Esophagus squamous epithelium (tissue), 4 donors: Measurements from ENCODE around the gene EEF1E1.

ENCODE experiments used
- CTCF ChIP-seq, 6 experiments: fragments of 450-650 bp in 4 of 6; fragments of 200-600 bp in 2 of 6; sonication (generic) in 2 of 6; IDR thresholded peaks; one replicate each; pipeline ENCODE4 v1.5.1; 2016 to 2019; ENCODE audit warnings: antibody characterized with exemption in 6 of 6, mild to moderate bottlenecking in 4 of 6, moderate library complexity in 4 of 6
- POLR2A ChIP-seq, 4 donors: fragments of 450-650 bp; IDR thresholded peaks; one replicate each; pipeline ENCODE4 v1.6.1; 2017; ENCODE audit warnings: antibody characterized with exemption in 4 of 4, mild to moderate bottlenecking in 4 of 4, moderate library complexity in 3 of 4

DNA sequence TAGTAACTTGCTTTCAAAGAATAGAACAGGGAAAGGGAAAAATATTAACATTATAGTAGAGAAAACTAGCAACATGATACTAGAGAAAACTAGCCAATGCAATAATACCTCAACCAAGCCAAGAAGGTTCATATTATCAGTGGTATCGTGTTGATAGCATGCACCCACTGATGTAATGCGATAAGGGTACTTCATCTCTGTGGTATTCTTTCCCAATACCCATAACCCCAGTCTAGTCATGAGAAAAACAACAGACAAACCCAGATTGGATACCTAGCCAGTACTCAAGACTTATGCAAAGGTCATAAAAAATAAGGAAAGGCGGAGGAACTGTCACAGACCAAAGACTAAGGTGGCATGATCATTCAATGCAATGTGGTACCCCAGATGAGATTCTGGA, 59.1 kb downstream of the EEF1E1 start:
- TF ChIP-seq CTCF (IDR thresholded peaks at IDR 0.05) (no peak), POLR2A (IDR thresholded peaks at IDR 0.05) (no peak)
